K562 (cell line): Measurements from ENCODE around the gene WIPF2. TPM values are rescaled to one million over a fixed set of nuclear protein-coding genes. Genes with fewer than 3 reads are reported as not detected.

Source experiments
- ATAC-seq: fragments of 200-7000 bp; cut with Tn5 transposase; 3 replicates; pipeline ENCODE4 v1.9.1; 2020; ENCODE audit warnings: moderate library complexity
- BruUV-seq: library from RNA; stranded (reverse); fragments of 400-500 nt; replicated peaks from 2 replicates; lab custom pipeline; 2021; lab: Mats Ljungman, UMichigan
- CTCF ChIA-PET: fragments of 300-600 bp; formaldehyde crosslinking; extraction: SDS; loops from one replicate; lab custom pipeline; 2021; ENCODE audit warnings: low intra/inter-chr PET ratio; lab: Yijun Ruan, JAX
- POLR2A ChIA-PET: fragments of 300-600, 350-650 bp; sonication (Branson Sonifier 250); formaldehyde crosslinking; extraction: SDS; loops from one replicate; lab custom pipeline; 2021; ENCODE audit warnings: antibody characterized with exemption, inconsistent platforms; lab: Yijun Ruan, JAX
- DNase-seq, 4 experiments: peaks; one replicate each; pipeline versions ENCODE4 v3.0.0 to v3.0.0-alpha.2; 2011 to 2018; ENCODE audit warnings: low spot score in 3 of 4, mixed read lengths in 3 of 4; ENCODE audit errors: extremely low read depth in 1 of 4
- FAIRE-seq: peaks from 2 replicates; lab custom pipeline; 2011; peaks lifted over from hg19 to GRCh38; lab: Jason Lieb, UNC
- H2AFZ ChIP-seq: 2 replicates; pipeline ENCODE4 v1.6.0; 2011; ENCODE audit warnings: low read depth, low read length, control low read depth, inconsistent platforms
- H3K27ac ChIP-seq: fragments of 200-600 bp; 3 replicates; pipeline ENCODE4 v1.8.0; 2011; ENCODE audit warnings: low read depth, mild to moderate bottlenecking, control low read depth, inconsistent platforms, low read length, moderate library complexity, mixed read lengths; ENCODE audit errors: extremely low read depth
- H3K27me3 ChIP-seq, 2 experiments: fragments of 300-600 bp in 1 of 2; 2 replicates in 1 of 2; 3 replicates in 1 of 2; pipeline versions ENCODE4 v1.6.0 to v1.8.0; 2011; ENCODE audit warnings: inconsistent platforms in 2 of 2, low read length in 2 of 2, mild to moderate bottlenecking in 1 of 2, mixed read lengths in 1 of 2, moderate library complexity in 1 of 2; ENCODE audit not compliant: control insufficient read depth in 2 of 2, insufficient read depth in 2 of 2
- H3K36me3 ChIP-seq: fragments of 300-600 bp; 3 replicates; pipeline ENCODE4 v1.8.0; 2011; ENCODE audit warnings: mild to moderate bottlenecking, low read length, inconsistent platforms; ENCODE audit not compliant: control insufficient read depth, insufficient read depth
- H3K4me1 ChIP-seq, 2 experiments: fragments of 200-600 bp in 1 of 2; replicated peaks in 1 of 2; 2 replicates in 1 of 2; 3 replicates in 1 of 2; pipeline versions ENCODE4 v1.5.1 to v1.8.0; 2011; ENCODE audit warnings: inconsistent platforms in 2 of 2, low read length in 2 of 2, mild to moderate bottlenecking in 1 of 2, mixed read lengths in 1 of 2, moderate library complexity in 1 of 2; ENCODE audit not compliant: control insufficient read depth in 2 of 2, insufficient read depth in 2 of 2
- H3K4me2 ChIP-seq: 2 replicates; pipeline ENCODE4 v1.6.1; 2011; ENCODE audit warnings: low read length, control low read depth, inconsistent platforms, mixed read lengths; ENCODE audit not compliant: insufficient read depth
- H3K4me3 ChIP-seq: fragments of 200-600 bp; sonication (generic), shearing (Covaris generic); 2 replicates; pipeline ENCODE4 v1.5.1; 2016; ENCODE audit warnings: control low read depth, inconsistent platforms
- H3K79me2 ChIP-seq: fragments of 200-600 bp; 3 replicates; pipeline ENCODE4 v1.8.0; 2011; ENCODE audit warnings: low read length, inconsistent platforms; ENCODE audit not compliant: control insufficient read depth, insufficient read depth
- H3K9ac ChIP-seq, 2 experiments: 2 replicates each; pipeline versions ENCODE4 v1.6.0 to v1.6.1; 2011; ENCODE audit warnings: low read depth in 2 of 2, low read length in 2 of 2, control low read depth in 1 of 2, inconsistent platforms in 1 of 2, mild to moderate bottlenecking in 1 of 2, mixed read lengths in 1 of 2; ENCODE audit not compliant: insufficient read depth in 1 of 2
- H3K9me1 ChIP-seq: one replicate; pipeline ENCODE4 v1.6.0; 2011; ENCODE audit warnings: inconsistent platforms, mild to moderate bottlenecking, low read length, moderate library complexity; ENCODE audit not compliant: control insufficient read depth, insufficient read depth
- H3K9me3 ChIP-seq: replicated peaks from 2 replicates; pipeline ENCODE4 v1.5.1; 2011; ENCODE audit warnings: low read depth, low read length, inconsistent platforms; ENCODE audit not compliant: control insufficient read depth, insufficient read depth
- H4K20me1 ChIP-seq: replicated peaks from 2 replicates; pipeline ENCODE4 v1.6.1; 2011; ENCODE audit warnings: low read length, inconsistent platforms, mixed read lengths; ENCODE audit not compliant: control insufficient read depth, insufficient read depth
- HNRNPLL ChIP-seq: fragments of 200-400 bp; formaldehyde crosslinking; IDR thresholded peaks from 2 replicates; pipeline ENCODE4 v1.6.1; 2017; ENCODE audit warnings: low read length, low read depth, mild to moderate bottlenecking; ENCODE audit not compliant: poor library complexity, severe bottlenecking
- ZNF197 ChIP-seq: fragments of 200-800 bp; sonication (Bioruptor generic); IDR thresholded peaks from 2 replicates; pipeline ENCODE4 v1.6.1; 2016; ENCODE audit warnings: low read depth, missing genetic modification characterization, missing compliant biosample characterization
- WGBS: fragments of 100-300 bp; shearing (Covaris generic); methylation state at CpG from one replicate; pipeline ENCODE4 v1.1.6; 2016; ENCODE audit warnings: low coverage, mixed read lengths; ENCODE audit not compliant: insufficient coverage; ENCODE audit errors: missing lambda C conversion rate; 5-methylcytosine and 5-hydroxymethylcytosine counted together
- in situ Hi-C: fragments of 300-500 bp; cut with MboI; formaldehyde crosslinking; loops from 4 replicates; pipeline ENCODE4 v1.15.0; 2018; ENCODE audit warnings: inconsistent platforms, mixed read lengths
- intact Hi-C: fragments of 100-400 bp; cut with micrococcal nuclease; formaldehyde crosslinking; loops from 2 replicates; pipeline ENCODE4 v1.14.2; 2022
- polyA plus RNA-seq, 8 experiments: library from polyadenylated mRNA; depleted of rRNA in 4 of 8; stranded (reverse) in 5 of 8; unstranded in 3 of 8; fragments of >200 nt; fragmentation: Nextera tagmentation in 2 of 8; fragmentation: Illumina TruSeq in 1 of 8; extraction: Ambion mirVana in 2 of 8; extraction: Trizol in 1 of 8; gene quantifications; 2 replicates each; pipeline versions ENCODE4 v1.2.1 to v1.2.3, GENCODE V29; 2011 to 2014; ENCODE audit warnings: inconsistent platforms in 1 of 8, missing spikeins in 1 of 8
- total RNA-seq, 7 experiments: library from RNA; depleted of rRNA in 6 of 7; stranded (reverse); fragments of >200 nt in 6 of 7; fragmentation: Illumina TruSeq in 2 of 7; extraction: Trizol in 2 of 7; gene quantifications; 2 replicates each; pipeline versions ENCODE4 v1.2.1 to v1.2.3, GENCODE V29; 2011 to 2021; ENCODE audit warnings: low replicate concordance in 1 of 7
- TF ChIP-seq, protein P1 (sequence below): fragments of 450-650 bp; IDR thresholded peaks from 2 replicates; pipeline ENCODE4 v1.6.1; 2018; ENCODE audit not compliant: partially characterized antibody
- TF ChIP-seq, protein P2 (sequence below): fragments of 250-450 bp; sonication (Bioruptor Pico); IDR thresholded peaks from 2 replicates; pipeline ENCODE4 v1.5.0; 2021

Gene WIPF2
- total and polyA plus RNA-seq, 9 of the 15 experiments (the other 6 are each of a cell fraction or from before 2014, with no cell fraction given): 3.6 to 15.0 (median 5.3) TPM

DNA sequence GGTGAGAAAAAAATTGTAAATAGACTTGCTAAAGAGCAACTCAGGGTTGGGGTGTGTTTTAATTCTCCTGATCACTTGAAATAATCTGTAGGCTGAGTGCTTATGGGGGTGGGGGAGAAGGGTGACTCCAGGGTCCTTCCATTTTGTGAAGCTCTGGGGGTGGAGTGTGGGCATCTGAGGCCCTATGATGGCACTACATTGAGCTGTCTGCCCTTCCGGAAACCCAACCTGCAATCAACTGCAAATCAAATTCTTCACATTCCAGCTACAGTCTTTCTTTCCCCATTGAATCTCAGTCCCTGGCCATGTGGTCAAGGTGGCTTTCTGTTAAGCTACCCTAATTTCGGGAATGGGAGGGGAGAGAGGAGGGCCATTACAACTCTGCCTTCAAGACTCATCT lies 62.6 kb downstream of the WIPF2 start:
- H3K9ac ChIP-seq: no peak overlapping the region
- no peak for DNase-seq
- no peaks in the 10 kb centered on the region for H4K20me1 ChIP-seq
- no TSS peak for BruUV-seq
- peaks cover 44% of the 10 kb centered on the region for H3K36me3 ChIP-seq
- in situ Hi-C loops (loop anchor here (25.0 kb wide), 1 partner anchor 269 kb away; the partner anchor contains the start of gene CSF3), intact Hi-C loops (no loop called here)
- no peak for ATAC-seq
- H3K4me3 ChIP-seq: no peak overlapping the region
- no peaks in the 10 kb centered on the region for H3K79me2 ChIP-seq
- no peaks in the 10 kb centered on the region for H3K9me1 ChIP-seq
- TF ChIP-seq, protein P1, sequence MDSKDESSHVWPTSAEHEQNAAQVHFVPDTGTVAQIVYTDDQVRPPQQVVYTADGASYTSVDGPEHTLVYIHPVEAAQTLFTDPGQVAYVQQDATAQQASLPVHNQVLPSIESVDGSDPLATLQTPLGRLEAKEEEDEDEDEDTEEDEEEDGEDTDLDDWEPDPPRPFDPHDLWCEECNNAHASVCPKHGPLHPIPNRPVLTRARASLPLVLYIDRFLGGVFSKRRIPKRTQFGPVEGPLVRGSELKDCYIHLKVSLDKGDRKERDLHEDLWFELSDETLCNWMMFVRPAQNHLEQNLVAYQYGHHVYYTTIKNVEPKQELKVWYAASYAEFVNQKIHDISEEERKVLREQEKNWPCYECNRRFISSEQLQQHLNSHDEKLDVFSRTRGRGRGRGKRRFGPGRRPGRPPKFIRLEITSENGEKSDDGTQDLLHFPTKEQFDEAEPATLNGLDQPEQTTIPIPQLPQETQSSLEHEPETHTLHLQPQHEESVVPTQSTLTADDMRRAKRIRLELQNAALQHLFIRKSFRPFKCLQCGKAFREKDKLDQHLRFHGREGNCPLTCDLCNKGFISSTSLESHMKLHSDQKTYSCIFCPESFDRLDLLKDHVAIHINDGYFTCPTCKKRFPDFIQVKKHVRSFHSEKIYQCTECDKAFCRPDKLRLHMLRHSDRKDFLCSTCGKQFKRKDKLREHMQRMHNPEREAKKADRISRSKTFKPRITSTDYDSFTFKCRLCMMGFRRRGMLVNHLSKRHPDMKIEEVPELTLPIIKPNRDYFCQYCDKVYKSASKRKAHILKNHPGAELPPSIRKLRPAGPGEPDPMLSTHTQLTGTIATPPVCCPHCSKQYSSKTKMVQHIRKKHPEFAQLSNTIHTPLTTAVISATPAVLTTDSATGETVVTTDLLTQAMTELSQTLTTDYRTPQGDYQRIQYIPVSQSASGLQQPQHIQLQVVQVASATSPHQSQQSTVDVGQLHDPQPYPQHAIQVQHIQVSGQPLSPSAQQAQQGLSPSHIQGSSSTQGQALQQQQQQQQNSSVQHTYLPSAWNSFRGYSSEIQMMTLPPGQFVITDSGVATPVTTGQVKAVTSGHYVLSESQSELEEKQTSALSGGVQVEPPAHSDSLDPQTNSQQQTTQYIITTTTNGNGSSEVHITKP: peak; percentile 40
- TF ChIP-seq HNRNPLL (no peak), ZNF197 (CRISPR knock-in tag) (no peak)
- TF ChIP-seq, protein P2, sequence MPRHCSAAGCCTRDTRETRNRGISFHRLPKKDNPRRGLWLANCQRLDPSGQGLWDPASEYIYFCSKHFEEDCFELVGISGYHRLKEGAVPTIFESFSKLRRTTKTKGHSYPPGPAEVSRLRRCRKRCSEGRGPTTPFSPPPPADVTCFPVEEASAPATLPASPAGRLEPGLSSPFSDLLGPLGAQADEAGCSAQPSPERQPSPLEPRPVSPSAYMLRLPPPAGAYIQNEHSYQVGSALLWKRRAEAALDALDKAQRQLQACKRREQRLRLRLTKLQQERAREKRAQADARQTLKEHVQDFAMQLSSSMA (CRISPR knock-in tag): no peak
- WGBS: 59% methylated on average over 2 of the region's 2 CpGs
- no peak overlapping the region for H3K4me2 ChIP-seq
- CTCF ChIA-PET: interaction anchor here (0.6 kb wide), 1 partner anchor 61 kb away, joined by 3 read pairs; no protein-coding TSS in a partner anchor
- no peaks in the 10 kb centered on the region for H3K4me1 ChIP-seq
- no peaks in the 10 kb centered on the region for H3K27me3 ChIP-seq
- POLR2A ChIA-PET: interaction anchor here (0.6 to 1.3 kb wide), 2 partner anchors 29 to 222 kb away, joined by 3 to 4 read pairs; no protein-coding TSS in a partner anchor
- no peak for FAIRE-seq
- H2AFZ ChIP-seq: no peak overlapping the region
- no peak overlapping the region for H3K27ac ChIP-seq
- H3K9me3 ChIP-seq: no peaks in the 10 kb centered on the region
